Thymus (tissue), 11 donors: Measurements from ENCODE around the gene PTPN1. TPM values are rescaled to one million over a fixed set of nuclear protein-coding genes. Genes with fewer than 3 reads are reported as not detected.
A peak's percentile ranks its signal among the peaks of the same experiment; 100 is the strongest.

Experiments used
- DNase-seq, 9 donors: peaks; one replicate each; pipeline ENCODE4 v3.0.0-alpha.2; 2013; ENCODE audit warnings: low spot score in 9 of 9, low read depth in 6 of 9, missing footprints in 1 of 9
- H3K27ac ChIP-seq, 2 donors: one replicate each; pipeline ENCODE4 v1.5.1; 2013; ENCODE audit warnings: control low read depth in 1 of 2, low read depth in 1 of 2, low read length in 1 of 2, mild to moderate bottlenecking in 1 of 2, moderate library complexity in 1 of 2
- H3K27me3 ChIP-seq, 2 donors: one replicate each; pipeline ENCODE4 v1.5.1; 2013; ENCODE audit warnings: low read length in 1 of 2; ENCODE audit not compliant: control insufficient read depth in 2 of 2, insufficient read depth in 1 of 2
- H3K36me3 ChIP-seq, 2 donors: one replicate each; pipeline ENCODE4 v1.5.1; 2013; ENCODE audit warnings: low read length in 1 of 2, mild to moderate bottlenecking in 1 of 2, moderate library complexity in 1 of 2; ENCODE audit not compliant: control insufficient read depth in 2 of 2, insufficient read depth in 2 of 2
- H3K4me1 ChIP-seq, 2 donors: one replicate each; pipeline ENCODE4 v1.5.1; 2013; ENCODE audit warnings: low read length in 2 of 2; ENCODE audit not compliant: control insufficient read depth in 2 of 2, insufficient read depth in 2 of 2
- H3K4me3 ChIP-seq, 2 donors: one replicate each; pipeline ENCODE4 v1.5.1; 2013; ENCODE audit warnings: low read length in 2 of 2, control low read depth in 1 of 2, mild to moderate bottlenecking in 1 of 2
- H3K9me3 ChIP-seq, 2 donors: one replicate each; pipeline ENCODE4 v1.5.1; 2013; ENCODE audit warnings: low read length in 1 of 2, mild to moderate bottlenecking in 1 of 2; ENCODE audit not compliant: control insufficient read depth in 2 of 2, insufficient read depth in 1 of 2
- WGBS: extraction: QIAGEN DNeasy Blood & Tissue Kit; methylation state at CpG from one replicate; pipeline ENCODE4 v1.1.7; 2013; 5-methylcytosine and 5-hydroxymethylcytosine counted together
- polyA plus RNA-seq: library from polyadenylated mRNA; stranded (reverse); fragments of 200-250 nt; gene quantifications from one replicate; pipeline ENCODE4 v1.2.3, GENCODE V29; 2013
- total RNA-seq: library from RNA; stranded (reverse); fragments of 120-200 nt; gene quantifications from one replicate; pipeline ENCODE4 v1.2.4, GENCODE V29; 2013
- donor health status: healthy.

Gene PTPN1
- total and polyA plus RNA-seq, 2 donors: 23.0 to 56.1 TPM

DNA sequence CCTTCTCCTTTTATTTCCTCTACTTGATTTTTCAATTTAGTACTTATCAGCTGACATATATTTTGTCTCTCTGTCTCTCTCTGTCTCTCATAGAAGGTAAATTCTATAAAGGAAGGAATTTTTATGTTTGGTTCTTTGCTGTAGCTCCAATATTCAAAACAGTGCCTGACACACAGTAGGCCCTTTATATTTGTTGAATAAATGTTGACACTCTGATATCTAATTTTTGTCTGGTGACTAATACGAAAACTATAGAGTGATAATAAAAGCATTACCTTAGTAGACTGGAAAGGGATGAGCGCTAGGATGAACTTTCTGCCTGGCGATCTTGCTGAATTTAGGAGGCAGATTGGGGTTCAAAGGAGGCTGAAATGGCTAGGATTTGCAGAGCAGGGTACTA lies 42.8 kb downstream of the PTPN1 start:
- 97% methylated on average over 3 of the region's 3 CpGs for WGBS
- Histone ChIP-seq H3K36me3 (peaks cover 4 to 12% of the 10 kb centered on the region in 2 donors), H3K4me1 (peaks cover 0 to 8% of the 10 kb centered on the region in 2 donors), H3K27me3 (no peaks in the 10 kb centered on the region), H3K9me3 (peaks cover 0 to 4% of the 10 kb centered on the region in 2 donors), H3K27ac (no peak overlapping the region), H3K4me3 (no peak overlapping the region)
- DNase-seq: no peak

DNA sequence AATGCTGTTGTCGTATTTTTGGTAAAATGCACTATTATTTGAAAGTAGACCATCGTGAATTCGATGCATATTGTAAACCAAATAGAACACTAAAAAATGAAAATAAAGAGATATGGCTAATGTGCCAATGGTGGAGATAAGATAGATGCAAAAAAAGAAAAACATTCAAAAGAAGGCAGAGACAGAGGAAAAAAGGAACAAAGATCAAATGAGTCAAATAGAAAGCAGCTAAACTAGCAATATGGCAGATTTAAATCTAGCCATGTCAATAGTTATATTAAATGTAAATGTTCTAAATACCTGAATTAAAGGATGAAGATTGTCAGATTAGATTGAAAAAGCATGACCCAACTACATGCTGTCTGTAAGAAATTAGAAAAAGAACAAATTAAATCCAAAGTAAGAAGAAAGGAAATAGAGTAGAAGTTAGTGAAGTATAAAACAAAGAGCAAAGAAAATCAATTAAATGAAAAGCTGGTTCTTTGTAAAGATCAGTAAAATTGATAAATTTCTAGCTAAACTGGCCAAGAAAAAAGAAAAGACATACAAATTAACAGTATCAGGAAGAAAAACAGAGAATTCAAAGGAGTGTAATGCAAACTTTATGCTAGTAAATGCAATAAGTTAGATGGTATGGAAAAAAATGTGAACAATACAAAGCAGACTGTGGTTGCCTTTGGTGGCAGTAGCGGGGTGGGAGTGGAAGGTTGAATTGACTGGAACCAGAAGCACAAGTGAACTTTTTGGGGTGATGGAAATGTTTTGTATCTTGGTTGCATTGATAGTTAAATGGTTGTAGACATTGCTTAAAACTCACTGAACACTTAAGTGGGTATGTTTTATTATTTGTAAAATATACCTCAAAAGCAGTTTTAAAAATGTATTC lies 44.8 kb downstream of the PTPN1 start:
- Histone ChIP-seq H3K27ac (no peak overlapping the region), H3K27me3 (no peaks in the 10 kb centered on the region), H3K4me1 (peaks cover 0 to 8% of the 10 kb centered on the region in 2 donors), H3K36me3 (peaks cover 0 to 7% of the 10 kb centered on the region in 2 donors), H3K9me3 (peaks cover 0 to 4% of the 10 kb centered on the region in 2 donors), H3K4me3 (no peak overlapping the region)
- 97% methylated on average over 4 of the region's 4 CpGs for WGBS
- no peak for DNase-seq

GRCh38 chr20:50555662-50556061 lies 45.5 kb downstream of the PTPN1 start:
- H3K4me3 ChIP-seq: no peak overlapping the region
- H3K27me3 ChIP-seq: no peaks in the 10 kb centered on the region
- no peak for DNase-seq
- H3K36me3 ChIP-seq: peaks cover 0 to 7% of the 10 kb centered on the region in 2 donors
- peaks cover 0 to 4% of the 10 kb centered on the region in 2 donors for H3K9me3 ChIP-seq
- WGBS: 97% methylated on average over 5 of the region's 5 CpGs
- H3K27ac ChIP-seq: no peak overlapping the region
- H3K4me1 ChIP-seq: peaks cover 0 to 6% of the 10 kb centered on the region in 2 donors

GRCh38 chr20:50557549-50558134 lies 47.5 kb downstream of the PTPN1 start:
- Histone ChIP-seq H3K36me3 (peaks cover 19% of the 10 kb centered on the region in 2 donors), H3K9me3 (peaks cover 0 to 4% of the 10 kb centered on the region in 2 donors), H3K27ac (peak overlapping the region in 1 of 2 donors; percentile 41), H3K27me3 (no peaks in the 10 kb centered on the region), H3K4me3 (no peak overlapping the region), H3K4me1 (peaks cover 0 to 20% of the 10 kb centered on the region in 2 donors)
- 98% methylated on average over 11 of the region's 11 CpGs for WGBS
- DNase-seq: no peak

DNA sequence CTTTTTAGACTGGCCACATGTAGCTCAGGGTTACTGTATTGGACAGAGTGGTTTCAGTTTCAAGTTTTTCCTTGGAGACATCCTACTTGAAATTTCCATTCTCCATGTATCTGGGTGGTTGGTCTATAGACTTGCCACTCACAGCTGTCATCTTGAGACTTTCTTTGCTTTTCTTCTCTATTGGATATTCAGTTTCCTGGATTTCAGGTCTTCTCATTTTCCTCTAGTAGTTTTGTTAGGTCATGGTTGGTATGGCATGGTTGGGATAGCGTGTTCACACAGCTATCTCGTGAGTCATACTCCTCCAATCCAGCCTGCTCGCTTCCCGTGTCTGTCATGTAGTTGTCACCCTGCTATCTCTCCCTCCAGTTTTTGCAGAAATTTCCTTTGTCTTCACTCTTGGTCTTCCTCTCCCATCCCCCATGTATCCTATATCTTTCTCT lies 48.3 kb downstream of the PTPN1 start:
- Histone ChIP-seq H3K4me1 (peaks cover 0 to 20% of the 10 kb centered on the region in 2 donors), H3K9me3 (peaks cover 0 to 4% of the 10 kb centered on the region in 2 donors), H3K27me3 (no peaks in the 10 kb centered on the region), H3K36me3 (peaks cover 23 to 28% of the 10 kb centered on the region in 2 donors), H3K27ac (peak overlapping the region in 1 of 2 donors; percentile 10), H3K4me3 (no peak overlapping the region)
- WGBS: 81% methylated on average over 4 of the region's 4 CpGs
- no peak for DNase-seq

- no peak overlapping the region for H3K4me3 ChIP-seq
- no peaks in the 10 kb centered on the region for H3K27me3 ChIP-seq
- no peak for DNase-seq
- WGBS: 98% methylated on average over 6 of the region's 6 CpGs
- H3K4me1 ChIP-seq: peaks cover 0 to 20% of the 10 kb centered on the region in 2 donors
- H3K36me3 ChIP-seq: peaks cover 23 to 30% of the 10 kb centered on the region in 2 donors
- peak overlapping the region in 1 of 2 donors; percentile 43 for H3K27ac ChIP-seq
- H3K9me3 ChIP-seq: peaks cover 0 to 1% of the 10 kb centered on the region in 2 donors
These were observed 49.0 kb downstream of the PTPN1 start for GRCh38 chr20:50559149-50559548.

GRCh38 chr20:50559856-50560638 lies 49.9 kb downstream of the PTPN1 start:
- peaks cover 23 to 32% of the 10 kb centered on the region in 2 donors for H3K36me3 ChIP-seq
- H3K27me3 ChIP-seq: no peaks in the 10 kb centered on the region
- H3K4me3 ChIP-seq: no peak overlapping the region
- H3K9me3 ChIP-seq: no peaks in the 10 kb centered on the region
- peak overlapping the region in 1 of 2 donors; percentile 12 for H3K27ac ChIP-seq
- H3K4me1 ChIP-seq: peaks cover 0 to 20% of the 10 kb centered on the region in 2 donors
- WGBS: 95% methylated on average over 8 of the region's 8 CpGs
- no peak for DNase-seq

- Histone ChIP-seq H3K9me3 (no peaks in the 10 kb centered on the region), H3K27ac (peak overlapping the region in 1 of 2 donors; percentile 53), H3K4me3 (no peak overlapping the region), H3K4me1 (peaks cover 0 to 22% of the 10 kb centered on the region in 2 donors), H3K27me3 (no peaks in the 10 kb centered on the region), H3K36me3 (peaks cover 28 to 36% of the 10 kb centered on the region in 2 donors)
- DNase-seq: no peak
- WGBS: 95% methylated on average over 5 of the region's 5 CpGs
These were observed 50.7 kb downstream of the PTPN1 start for GRCh38 chr20:50560867-50561266.
